HCT116 (cell line): ENCODE measurements around the gene CENPF. TPM values are rescaled to one million over a fixed set of nuclear protein-coding genes. Genes with fewer than 3 reads are reported as not detected.

Experiments
- ATAC-seq: fragments of 200-7000 bp; cut with Tn5 transposase; 2 replicates; pipeline ENCODE4 v1.9.1; 2020; ENCODE audit warnings: mild to moderate bottlenecking, moderate library complexity
- BruUV-seq: library from RNA; stranded (reverse); fragments of 400-500 nt; replicated peaks from 2 replicates; lab custom pipeline; 2021; lab: Mats Ljungman, UMichigan
- CTCF ChIA-PET: fragments of 300-600 bp; sonication (Branson Sonifier 250); formaldehyde crosslinking; loops from one replicate; lab custom pipeline; 2021; ENCODE audit warnings: antibody characterized with exemption; lab: Charles Lee
- POLR2A ChIA-PET: fragments of 300-600, 350-600 bp; sonication (Branson Sonifier 250); formaldehyde crosslinking; loops from one replicate; lab custom pipeline; 2021; ENCODE audit warnings: antibody characterized with exemption; lab: Charles Lee
- RAD21 ChIA-PET, 2 experiments: fragments of 300-600 bp; sonication (Branson Sonifier 250); formaldehyde crosslinking; loops; one replicate each; lab custom pipeline; 2023; ENCODE audit warnings: low total read pairs in 2 of 2; ENCODE audit not compliant: uncharacterized antibody in 2 of 2, unreplicated experiment in 2 of 2, low non-redundant PET in 1 of 2; lab: Charles Lee
- DNase-seq: peaks from one replicate; pipeline ENCODE4 v3.0.0-alpha.2; 2010; ENCODE audit warnings: low read depth, low spot score
- H2AFZ ChIP-seq: fragments of 200-600 bp; shearing (Covaris generic), sonication (generic); 2 replicates; pipeline ENCODE4 v1.6.1; 2017; ENCODE audit warnings: low read depth, mixed run types, mixed read lengths, antibody characterized with exemption, low read length; ENCODE audit not compliant: poor library complexity, severe bottlenecking
- H3K27ac ChIP-seq: 2 replicates; pipeline ENCODE4 v1.5.1; 2012; ENCODE audit warnings: low read depth, low read length
- H3K27me3 ChIP-seq: fragments of 200-600 bp; sonication (generic); 2 replicates; pipeline ENCODE4 v1.6.1; 2016; ENCODE audit warnings: mixed run types, low read length, mixed read lengths; ENCODE audit not compliant: insufficient read depth
- H3K36me3 ChIP-seq, 2 experiments: fragments of 200-500 bp in 1 of 2; fragments of 200-600 bp in 1 of 2; sonication (Bioruptor generic) in 1 of 2; sonication (generic) in 1 of 2; 2 replicates each; pipeline versions ENCODE4 v1.5.1 to v1.6.1; 2014 to 2016; ENCODE audit warnings: low read length in 2 of 2, inconsistent platforms in 1 of 2, mixed read lengths in 1 of 2, mixed run types in 1 of 2; ENCODE audit not compliant: insufficient read depth in 2 of 2, control insufficient read depth in 1 of 2
- H3K4me1 ChIP-seq, 2 experiments: fragments of 200-600 bp in 1 of 2; sonication (generic) in 1 of 2; 2 replicates each; pipeline versions ENCODE4 v1.5.1 to v1.6.1; 2012 to 2017; ENCODE audit warnings: low read length in 2 of 2, inconsistent platforms in 1 of 2, mild to moderate bottlenecking in 1 of 2, mixed read lengths in 1 of 2, mixed run types in 1 of 2, moderate library complexity in 1 of 2; ENCODE audit not compliant: insufficient read depth in 2 of 2, control insufficient read depth in 1 of 2
- H3K4me2 ChIP-seq: fragments of 200-600 bp; sonication (generic); 2 replicates; pipeline ENCODE4 v1.6.1; 2017; ENCODE audit warnings: mixed run types, low read length, mixed read lengths
- H3K4me3 ChIP-seq, 2 experiments: fragments of 200-600 bp in 1 of 2; sonication (generic) in 1 of 2; replicated peaks in 1 of 2; 2 replicates each; pipeline ENCODE4 v1.5.1; 2011 to 2016; ENCODE audit warnings: low read length in 2 of 2, control low read depth in 1 of 2, low read depth in 1 of 2, mild to moderate bottlenecking in 1 of 2, mixed read lengths in 1 of 2, mixed run types in 1 of 2
- H3K79me2 ChIP-seq: fragments of 200-600 bp; sonication (generic); 2 replicates; pipeline ENCODE4 v1.6.1; 2017; ENCODE audit warnings: mild to moderate bottlenecking, mixed run types, low read length, moderate library complexity, mixed read lengths; ENCODE audit not compliant: insufficient read depth
- H3K9ac ChIP-seq: fragments of 200-600 bp; sonication (generic); 2 replicates; pipeline ENCODE4 v1.6.1; 2016; ENCODE audit warnings: low read length, mixed read lengths
- H3K9me2 ChIP-seq: fragments of 200-600 bp; sonication (generic), shearing (Covaris generic); 2 replicates; pipeline ENCODE4 v1.6.1; 2017; ENCODE audit warnings: mixed run types, mild to moderate bottlenecking, moderate library complexity; ENCODE audit not compliant: insufficient read depth
- H3K9me3 ChIP-seq, 2 experiments: fragments of 200-500 bp in 1 of 2; fragments of 200-600 bp in 1 of 2; sonication (Bioruptor generic) in 1 of 2; sonication (generic) in 1 of 2; 2 replicates each; pipeline ENCODE4 v1.6.1; 2014 to 2017; ENCODE audit warnings: low read length in 2 of 2, mixed read lengths in 2 of 2, inconsistent platforms in 1 of 2, low read depth in 1 of 2, mild to moderate bottlenecking in 1 of 2, mixed run types in 1 of 2, moderate library complexity in 1 of 2; ENCODE audit not compliant: control insufficient read depth in 1 of 2, insufficient read depth in 1 of 2
- H4K20me1 ChIP-seq: fragments of 200-600 bp; sonication (generic), shearing (Covaris generic); 2 replicates; pipeline ENCODE4 v1.6.1; 2017; ENCODE audit warnings: mixed run types, mild to moderate bottlenecking, moderate library complexity; ENCODE audit not compliant: insufficient read depth
- CBX3 ChIP-seq: IDR thresholded peaks from 2 replicates; pipeline ENCODE4 v1.6.1; 2012; ENCODE audit warnings: low read depth
- EGR1 ChIP-seq: IDR thresholded peaks from 2 replicates; pipeline ENCODE4 v1.6.1; 2012; ENCODE audit warnings: low read depth
- EZH2 ChIP-seq: fragments of 200-600 bp; sonication (generic); IDR thresholded peaks from 2 replicates; pipeline ENCODE4 v1.6.1; 2017; ENCODE audit warnings: antibody characterized with exemption, mixed run types
- FOSL1 ChIP-seq: IDR thresholded peaks from 2 replicates; pipeline ENCODE4 v1.6.1; 2012; ENCODE audit warnings: low read depth
- JUND ChIP-seq: IDR thresholded peaks from 2 replicates; pipeline ENCODE4 v1.6.1; 2012
- POLR2A ChIP-seq: IDR thresholded peaks from 2 replicates; pipeline ENCODE4 v1.7.0; 2011; ENCODE audit warnings: borderline replicate concordance; ENCODE audit not compliant: insufficient read depth, insufficient read length; ENCODE audit errors: extremely low read depth
- RAD21 ChIP-seq: IDR thresholded peaks from 2 replicates; pipeline ENCODE4 v1.6.1; 2012; ENCODE audit warnings: low read depth, mild to moderate bottlenecking
- SIN3A ChIP-seq: IDR thresholded peaks from 2 replicates; pipeline ENCODE4 v1.6.1; 2012; ENCODE audit warnings: low read depth
- SP1 ChIP-seq: IDR thresholded peaks from 2 replicates; pipeline ENCODE4 v1.6.1; 2012; ENCODE audit warnings: low read depth
- TCF7L2 ChIP-seq: IDR thresholded peaks from 2 replicates; pipeline ENCODE4 v1.7.0; 2011; ENCODE audit warnings: borderline replicate concordance, inconsistent platforms; ENCODE audit not compliant: insufficient read depth, insufficient read length; ENCODE audit errors: extremely low read depth
- YY1 ChIP-seq: IDR thresholded peaks from 2 replicates; pipeline ENCODE4 v1.6.1; 2011; ENCODE audit warnings: low read length, low read depth, moderate library complexity, mild to moderate bottlenecking; ENCODE audit not compliant: insufficient replicate concordance; ENCODE audit errors: extremely low read depth
- intact Hi-C: fragments of 100-400 bp; cut with micrococcal nuclease; formaldehyde crosslinking; loops from 2 replicates; pipeline ENCODE4 v1.10.0; 2022
- total RNA-seq: library from RNA; stranded (reverse); gene quantifications from one replicate; pipeline ENCODE4 v1.2.1, GENCODE V29; 2021; ENCODE audit not compliant: unreplicated experiment
- TF ChIP-seq, protein P1 (sequence below), 3 experiments: fragments of 200-600 bp in 1 of 3; sonication (generic) in 1 of 3; IDR thresholded peaks in 2 of 3; conservative IDR thresholded peaks in 1 of 3; 2 replicates each; pipeline ENCODE4 v1.5.1; 2012 to 2017; ENCODE audit warnings: low read depth in 2 of 3, low read length in 2 of 3, antibody characterized with exemption in 1 of 3, borderline replicate concordance in 1 of 3, control low read depth in 1 of 3, mild to moderate bottlenecking in 1 of 3, mixed read lengths in 1 of 3, mixed run types in 1 of 3, moderate library complexity in 1 of 3; ENCODE audit not compliant: insufficient read depth in 1 of 3
- TF ChIP-seq, protein P2 (sequence below): IDR thresholded peaks from 2 replicates; pipeline ENCODE4 v1.6.1; 2012; ENCODE audit warnings: low read depth

CENPF gene
- total RNA-seq, 1 experiment from 2014 or later, result 120 TPM

DNA sequence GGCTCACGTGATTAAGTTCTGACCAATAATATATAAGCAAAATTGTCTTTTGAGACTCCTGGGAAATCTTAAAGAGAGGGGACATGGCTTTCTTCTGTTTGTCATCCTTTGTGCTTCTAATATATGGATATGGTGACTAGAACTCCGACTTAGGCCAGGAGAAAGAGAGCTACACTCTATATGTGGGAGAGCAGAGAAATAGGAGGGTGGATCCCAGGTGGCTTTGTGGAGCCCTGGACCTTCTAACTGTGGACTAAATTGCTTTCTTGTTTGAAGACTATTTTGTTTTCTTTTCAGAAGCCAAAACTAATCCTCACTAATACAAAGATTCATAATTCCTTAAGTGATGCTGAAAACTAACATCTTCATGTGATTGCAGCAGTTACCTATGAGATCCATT, 75.0 kb downstream of the CENPF start:
- TF ChIP-seq CBX3 (no peak), EGR1 (no peak), JUND (no peak), TCF7L2 (no peak), SIN3A (no peak), FOSL1 (no peak), RAD21 (no peak), EZH2 (no peak)
- TF ChIP-seq, protein P1, sequence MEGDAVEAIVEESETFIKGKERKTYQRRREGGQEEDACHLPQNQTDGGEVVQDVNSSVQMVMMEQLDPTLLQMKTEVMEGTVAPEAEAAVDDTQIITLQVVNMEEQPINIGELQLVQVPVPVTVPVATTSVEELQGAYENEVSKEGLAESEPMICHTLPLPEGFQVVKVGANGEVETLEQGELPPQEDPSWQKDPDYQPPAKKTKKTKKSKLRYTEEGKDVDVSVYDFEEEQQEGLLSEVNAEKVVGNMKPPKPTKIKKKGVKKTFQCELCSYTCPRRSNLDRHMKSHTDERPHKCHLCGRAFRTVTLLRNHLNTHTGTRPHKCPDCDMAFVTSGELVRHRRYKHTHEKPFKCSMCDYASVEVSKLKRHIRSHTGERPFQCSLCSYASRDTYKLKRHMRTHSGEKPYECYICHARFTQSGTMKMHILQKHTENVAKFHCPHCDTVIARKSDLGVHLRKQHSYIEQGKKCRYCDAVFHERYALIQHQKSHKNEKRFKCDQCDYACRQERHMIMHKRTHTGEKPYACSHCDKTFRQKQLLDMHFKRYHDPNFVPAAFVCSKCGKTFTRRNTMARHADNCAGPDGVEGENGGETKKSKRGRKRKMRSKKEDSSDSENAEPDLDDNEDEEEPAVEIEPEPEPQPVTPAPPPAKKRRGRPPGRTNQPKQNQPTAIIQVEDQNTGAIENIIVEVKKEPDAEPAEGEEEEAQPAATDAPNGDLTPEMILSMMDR (IDR thresholded peaks at IDR 0.05 in 2 of 3, conservative IDR thresholded peaks at IDR 0.05 in 1 of 3; ENCODE audit: borderline replicate concordance in 1 of 3, insufficient read depth in 1 of 3, low read depth in 2 of 3, low read length in 2 of 3), result no peak
- TF ChIP-seq, all 23 proteins: peak for 0
- no peak overlapping the region for H3K27ac ChIP-seq
- DNase-seq, result no peak
- no TSS peak for BruUV-seq
- ChIA-PET CTCF (no interaction called here), POLR2A (no interaction called here), RAD21 (no interaction called here)
- H3K27me3 ChIP-seq, result no peaks in the 10 kb centered on the region
- H3K9me2 ChIP-seq, result no peaks in the 10 kb centered on the region
- no peak overlapping the region for H3K4me3 ChIP-seq
- no peak overlapping the region for H2AFZ ChIP-seq
- no peaks in the 10 kb centered on the region for H3K9me3 ChIP-seq
- no peak overlapping the region for H3K9ac ChIP-seq
- no peaks in the 10 kb centered on the region for H3K79me2 ChIP-seq
- H3K4me1 ChIP-seq, result no peaks in the 10 kb centered on the region; a peak in 1 of 4 replicates
- no peak overlapping the region for H3K4me2 ChIP-seq
- ATAC-seq, result no peak
- intact Hi-C loops, result no loop called here
- no peaks in the 10 kb centered on the region for H3K36me3 ChIP-seq
- no peaks in the 10 kb centered on the region for H4K20me1 ChIP-seq

DNA sequence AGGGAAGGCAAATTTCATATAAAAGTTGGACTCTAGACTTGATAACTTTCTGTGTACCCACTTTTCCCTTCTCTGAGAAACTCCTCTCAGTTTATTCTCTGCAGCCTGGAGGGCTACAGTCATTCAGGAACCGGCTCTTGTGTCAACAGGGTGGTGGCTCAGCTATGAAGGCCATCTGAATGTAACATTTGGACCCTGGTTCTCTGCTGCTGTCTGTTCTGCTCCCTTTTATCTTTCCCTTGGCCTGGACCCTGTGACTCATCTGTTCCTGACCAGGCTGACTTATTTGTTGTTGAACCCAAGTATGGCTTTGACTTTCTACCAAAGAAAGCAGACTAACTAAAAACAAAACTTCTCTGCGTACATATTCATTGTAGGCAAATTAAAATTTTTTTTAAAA, 75.4 kb downstream of the CENPF start:
- ChIA-PET CTCF (no interaction called here), RAD21 (no interaction called here), POLR2A (no interaction called here)
- no peak for ATAC-seq
- Histone ChIP-seq H2AFZ (no peak overlapping the region), H4K20me1 (no peaks in the 10 kb centered on the region), H3K27me3 (no peaks in the 10 kb centered on the region), H3K79me2 (no peaks in the 10 kb centered on the region), H3K4me3 (no peak overlapping the region), H3K4me1 (no peaks in the 10 kb centered on the region; a peak in 1 of 4 replicates), H3K27ac (no peak overlapping the region), H3K9me2 (no peaks in the 10 kb centered on the region), H3K4me2 (no peak overlapping the region), H3K36me3 (no peaks in the 10 kb centered on the region), H3K9me3 (no peaks in the 10 kb centered on the region), H3K9ac (no peak overlapping the region)
- intact Hi-C loops, result no loop called here
- no TSS peak for BruUV-seq
- DNase-seq, result no peak
- TF ChIP-seq YY1, result no peak
- TF ChIP-seq POLR2A, result no peak
- no peak for TF ChIP-seq SP1
- no peak for TF ChIP-seq EZH2
- TF ChIP-seq CBX3, result no peak
- no peak for TF ChIP-seq EGR1
- no peak for TF ChIP-seq SIN3A
- TF ChIP-seq RAD21, result no peak
- TF ChIP-seq, protein P1 (IDR thresholded peaks at IDR 0.05 in 2 of 3, conservative IDR thresholded peaks at IDR 0.05 in 1 of 3; ENCODE audit: borderline replicate concordance in 1 of 3, insufficient read depth in 1 of 3, low read depth in 2 of 3, low read length in 2 of 3), result no peak
- TF ChIP-seq, protein P2, sequence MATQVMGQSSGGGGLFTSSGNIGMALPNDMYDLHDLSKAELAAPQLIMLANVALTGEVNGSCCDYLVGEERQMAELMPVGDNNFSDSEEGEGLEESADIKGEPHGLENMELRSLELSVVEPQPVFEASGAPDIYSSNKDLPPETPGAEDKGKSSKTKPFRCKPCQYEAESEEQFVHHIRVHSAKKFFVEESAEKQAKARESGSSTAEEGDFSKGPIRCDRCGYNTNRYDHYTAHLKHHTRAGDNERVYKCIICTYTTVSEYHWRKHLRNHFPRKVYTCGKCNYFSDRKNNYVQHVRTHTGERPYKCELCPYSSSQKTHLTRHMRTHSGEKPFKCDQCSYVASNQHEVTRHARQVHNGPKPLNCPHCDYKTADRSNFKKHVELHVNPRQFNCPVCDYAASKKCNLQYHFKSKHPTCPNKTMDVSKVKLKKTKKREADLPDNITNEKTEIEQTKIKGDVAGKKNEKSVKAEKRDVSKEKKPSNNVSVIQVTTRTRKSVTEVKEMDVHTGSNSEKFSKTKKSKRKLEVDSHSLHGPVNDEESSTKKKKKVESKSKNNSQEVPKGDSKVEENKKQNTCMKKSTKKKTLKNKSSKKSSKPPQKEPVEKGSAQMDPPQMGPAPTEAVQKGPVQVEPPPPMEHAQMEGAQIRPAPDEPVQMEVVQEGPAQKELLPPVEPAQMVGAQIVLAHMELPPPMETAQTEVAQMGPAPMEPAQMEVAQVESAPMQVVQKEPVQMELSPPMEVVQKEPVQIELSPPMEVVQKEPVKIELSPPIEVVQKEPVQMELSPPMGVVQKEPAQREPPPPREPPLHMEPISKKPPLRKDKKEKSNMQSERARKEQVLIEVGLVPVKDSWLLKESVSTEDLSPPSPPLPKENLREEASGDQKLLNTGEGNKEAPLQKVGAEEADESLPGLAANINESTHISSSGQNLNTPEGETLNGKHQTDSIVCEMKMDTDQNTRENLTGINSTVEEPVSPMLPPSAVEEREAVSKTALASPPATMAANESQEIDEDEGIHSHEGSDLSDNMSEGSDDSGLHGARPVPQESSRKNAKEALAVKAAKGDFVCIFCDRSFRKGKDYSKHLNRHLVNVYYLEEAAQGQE, result no peak
